HT-29 (cell line): Measurements from ENCODE around the gene ROCK2. TPM values are rescaled to one million over a fixed set of nuclear protein-coding genes. Genes with fewer than 3 reads are reported as not detected.
A peak's percentile ranks its signal among the peaks of the same experiment; 100 is the strongest.

ENCODE experiments used
- DNase-seq: peaks from one replicate; pipeline ENCODE4 v3.0.0-alpha.2; 2015; ENCODE audit warnings: low spot score
- total RNA-seq: library from RNA; depleted of rRNA; stranded (reverse); fragments of >200 nt; shearing (Covaris generic); gene quantifications from 2 replicates; pipeline ENCODE4 v1.2.3, GENCODE V29; 2014

Gene ROCK2
- total RNA-seq, 1 experiment from 2014 or later: 39.4 TPM

- DNase-seq: peak; percentile 96
Observed at GRCh38 chr2:11154923-11155380, 189.5 kb downstream of the ROCK2 start.

DNA sequence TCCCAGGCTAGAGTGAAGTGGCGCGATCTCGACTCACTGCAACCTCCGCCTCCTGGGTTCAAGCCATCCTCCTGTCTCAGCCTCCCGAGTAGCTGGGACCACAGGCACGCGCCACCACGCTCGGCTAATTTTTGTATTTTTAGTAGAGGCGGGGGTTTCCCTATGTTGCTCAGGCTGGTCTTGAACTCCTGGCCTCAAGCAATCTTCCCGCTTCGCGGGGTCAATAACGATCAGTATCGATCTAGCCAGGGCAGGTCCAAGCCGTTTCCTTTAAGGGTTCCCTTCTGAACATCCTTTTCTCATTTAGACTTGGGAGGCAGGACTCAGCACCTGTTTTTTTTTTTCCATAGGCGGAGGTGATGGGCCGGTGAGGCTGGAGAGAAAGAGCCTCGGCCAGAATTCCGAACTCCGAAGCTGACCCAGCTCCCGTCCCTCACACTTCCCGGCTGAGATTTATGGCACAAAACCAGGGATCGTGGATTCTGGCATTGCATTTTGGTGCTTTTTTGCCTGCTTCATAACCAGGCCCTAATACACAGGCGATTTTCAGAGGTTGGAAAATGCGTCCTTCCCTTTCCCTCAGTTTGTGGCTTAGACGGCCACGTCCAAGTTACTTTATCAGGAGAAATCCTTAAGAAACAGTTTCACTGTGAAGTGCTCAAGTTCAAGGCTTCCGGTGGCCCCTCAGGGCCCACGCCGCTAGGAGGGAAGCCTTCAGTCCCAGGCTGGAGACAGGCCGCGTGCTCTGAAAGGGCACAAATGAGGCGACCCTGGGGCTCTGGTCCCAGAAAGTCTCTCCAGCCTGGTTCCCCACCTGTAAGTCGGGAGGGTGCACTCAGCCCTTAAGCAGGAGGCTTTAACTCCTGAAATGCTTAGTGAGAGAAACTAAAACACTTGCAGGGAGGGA, 190.2 kb downstream of the ROCK2 start:
- DNase-seq: no peak

DNA sequence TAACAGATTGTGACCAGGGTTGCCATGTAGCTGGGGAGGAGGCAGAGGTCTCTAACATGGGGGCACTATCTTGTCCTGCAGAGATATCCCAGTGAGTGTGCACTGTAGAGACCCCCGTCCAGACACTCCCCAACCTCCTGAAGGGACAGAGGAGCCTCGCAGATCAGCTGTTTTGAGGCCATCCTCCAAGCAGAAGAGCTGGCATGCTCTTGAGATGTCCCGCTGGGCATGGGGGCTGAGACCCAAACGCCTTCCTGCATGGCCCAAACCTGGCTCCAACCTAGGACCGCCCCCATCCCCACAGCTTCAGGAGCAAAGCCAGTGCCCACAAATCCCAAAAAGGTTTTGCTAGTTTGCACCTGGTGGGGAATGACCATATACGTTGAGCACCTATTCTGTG, 191.8 kb downstream of the ROCK2 start:
- DNase-seq: no peak

DNA sequence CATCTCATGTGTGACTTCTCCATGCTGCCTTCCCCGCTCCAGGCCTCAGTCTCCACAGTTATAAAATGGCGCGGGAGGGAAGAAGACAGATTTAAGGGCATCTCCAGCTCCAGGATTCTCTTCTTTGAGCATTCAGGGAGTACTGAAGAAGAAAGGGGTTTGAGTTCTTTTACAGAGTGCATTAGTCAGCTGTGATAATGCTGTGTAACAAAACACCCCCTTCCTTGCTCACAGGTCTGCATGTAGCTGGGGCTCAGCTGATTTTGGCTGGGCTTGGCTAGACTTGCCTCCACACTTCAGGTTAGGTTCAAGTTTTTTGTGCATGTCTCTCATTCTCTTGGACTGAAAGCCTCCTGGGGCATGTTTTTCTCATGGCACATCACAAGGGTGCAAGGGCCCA, 197.2 kb downstream of the ROCK2 start:
- no peak for DNase-seq

GRCh38 chr2:11146076-11146475, 198.4 kb downstream of the ROCK2 start:
- no peak for DNase-seq

GRCh38 chr2:11145350-11145749, 199.1 kb downstream of the ROCK2 start:
- DNase-seq: no peak

DNA sequence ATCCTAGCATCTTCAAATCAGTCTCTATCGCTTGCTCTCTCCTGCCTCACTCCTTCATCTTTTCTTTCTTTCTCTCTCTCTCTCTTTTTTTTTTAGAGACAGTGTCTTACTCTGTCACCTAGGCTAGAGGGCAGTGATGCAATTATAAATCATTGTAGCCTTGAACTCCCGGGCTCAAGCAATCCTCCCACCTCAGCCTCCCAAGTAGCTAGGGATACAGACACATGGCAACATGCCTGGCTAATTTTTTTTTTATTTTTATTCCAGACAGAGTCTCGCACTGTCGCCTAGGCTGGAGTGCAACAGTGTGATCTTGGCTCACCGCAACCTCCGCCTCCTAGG, 199.7 kb downstream of the ROCK2 start:
- no peak for DNase-seq

GRCh38 chr2:11144077-11144737, 200.2 kb downstream of the ROCK2 start:
- no peak for DNase-seq

GRCh38 chr2:11142987-11143386, 201.4 kb downstream of the ROCK2 start:
- no peak for DNase-seq

DNA sequence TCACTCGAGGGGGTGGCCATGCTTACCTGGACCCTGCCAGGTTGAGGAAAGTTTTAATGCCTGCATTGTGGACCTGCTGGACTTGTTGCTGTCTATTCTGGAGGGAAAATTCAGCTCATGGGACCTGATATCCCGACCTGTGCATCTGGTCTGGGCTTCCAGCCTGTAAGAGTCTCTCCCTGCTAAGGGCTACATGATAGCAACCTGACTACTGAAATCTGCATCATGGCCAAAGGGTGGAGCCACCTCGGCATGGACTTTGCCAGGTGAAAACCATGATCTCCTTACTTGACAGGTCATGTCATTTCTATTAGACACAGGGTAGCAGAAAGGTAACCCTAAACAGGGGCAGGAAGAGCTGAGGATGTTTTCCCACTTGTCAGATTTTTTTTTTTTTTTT, 202.1 kb downstream of the ROCK2 start:
- no peak for DNase-seq

- no peak for DNase-seq
Observed at GRCh38 chr2:11141319-11141718, 203.1 kb downstream of the ROCK2 start.

DNA sequence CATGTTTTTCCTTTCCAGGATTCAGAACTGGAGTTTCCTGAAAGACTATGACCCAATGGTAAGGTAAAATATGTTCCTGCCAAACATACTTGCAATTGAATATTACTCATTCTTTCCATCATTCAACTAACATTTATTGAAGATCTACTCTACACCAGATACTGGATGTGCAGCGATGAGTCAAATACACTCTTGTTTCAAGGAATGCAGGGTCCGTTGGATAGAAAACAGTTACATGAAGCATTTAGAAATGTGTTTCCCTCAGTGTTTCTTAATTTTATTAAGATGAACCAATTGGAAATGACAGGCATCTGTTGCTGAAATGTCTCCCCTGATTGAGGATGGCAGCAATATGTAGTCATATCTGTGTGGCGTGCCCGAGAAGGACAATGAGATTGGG, 203.9 kb downstream of the ROCK2 start:
- no peak for DNase-seq

DNA sequence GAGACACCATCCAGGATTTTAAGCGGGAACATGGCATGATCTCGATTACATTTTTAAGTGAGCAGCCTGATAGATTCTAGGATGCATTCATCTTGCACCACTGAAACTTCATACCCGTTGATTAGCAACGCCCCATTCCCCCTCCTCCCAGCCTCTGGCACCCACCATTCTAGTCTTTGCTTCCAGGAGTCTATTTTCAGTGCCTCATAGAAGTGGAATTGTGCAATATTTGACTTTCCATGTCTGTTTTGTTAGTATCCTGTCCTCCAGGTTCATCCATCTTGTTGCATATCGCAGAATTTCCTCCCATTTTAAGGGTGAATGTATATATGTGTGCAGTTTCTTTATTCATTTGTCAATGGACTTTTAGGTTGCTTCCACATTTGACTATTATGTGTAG, 210.1 kb downstream of the ROCK2 start:
- DNase-seq: no peak

DNA sequence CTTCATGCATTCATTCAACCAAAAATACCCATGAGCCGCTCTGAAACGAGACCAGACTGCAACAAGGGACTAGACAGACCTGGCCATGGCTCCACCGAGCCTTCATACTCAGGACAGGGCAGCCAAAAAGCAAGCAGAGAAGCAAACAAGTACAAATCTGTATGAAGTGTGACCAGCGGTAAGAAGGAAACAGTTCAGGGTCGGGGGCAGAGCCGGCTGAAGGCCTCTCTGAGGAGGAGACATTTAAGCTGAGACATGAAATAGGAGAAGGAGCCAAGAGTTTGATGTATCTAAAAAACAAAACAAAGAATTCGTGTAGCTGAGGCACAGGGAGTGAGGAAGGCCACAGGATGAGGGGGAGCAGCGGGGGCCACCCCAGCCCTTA, 210.5 kb downstream of the ROCK2 start:
- no peak for DNase-seq

DNA sequence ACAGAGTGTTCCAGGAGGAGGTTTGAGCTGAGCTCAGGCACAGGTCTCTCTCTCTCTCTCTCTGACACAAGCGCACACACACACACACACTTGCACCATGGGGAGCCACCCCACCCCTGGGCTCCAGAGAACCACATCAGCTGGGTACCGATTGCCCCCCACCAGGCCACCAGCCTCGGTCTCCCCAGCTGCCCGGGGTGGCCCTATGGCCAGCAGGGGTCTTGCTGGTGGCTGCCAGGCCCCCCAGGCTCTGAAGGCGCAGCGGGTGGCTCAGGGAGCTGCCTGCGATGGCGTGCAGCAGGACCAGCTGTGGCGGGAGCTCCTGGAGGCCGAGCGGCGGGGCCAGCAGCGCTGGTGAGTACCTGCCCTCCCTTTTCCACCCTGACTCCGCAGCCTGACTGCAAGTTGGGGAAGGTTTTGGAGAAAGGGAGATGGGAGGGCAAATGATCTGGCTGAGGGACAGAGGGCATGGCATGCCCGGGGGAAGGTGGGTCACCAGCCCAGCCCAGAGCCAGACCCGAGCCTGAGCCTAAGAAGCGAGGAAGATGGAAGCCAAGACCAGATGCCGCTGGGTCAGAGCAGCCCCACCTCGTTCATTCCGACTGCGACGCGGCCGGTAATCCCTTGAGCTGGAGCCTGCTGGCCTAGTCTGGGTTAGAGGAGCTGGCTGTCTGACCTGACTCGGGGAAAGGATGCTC, 211.0 kb downstream of the ROCK2 start:
- DNase-seq: no peak

- no peak for DNase-seq
Observed at GRCh38 chr2:11132036-11132671, 212.3 kb downstream of the ROCK2 start.

DNA sequence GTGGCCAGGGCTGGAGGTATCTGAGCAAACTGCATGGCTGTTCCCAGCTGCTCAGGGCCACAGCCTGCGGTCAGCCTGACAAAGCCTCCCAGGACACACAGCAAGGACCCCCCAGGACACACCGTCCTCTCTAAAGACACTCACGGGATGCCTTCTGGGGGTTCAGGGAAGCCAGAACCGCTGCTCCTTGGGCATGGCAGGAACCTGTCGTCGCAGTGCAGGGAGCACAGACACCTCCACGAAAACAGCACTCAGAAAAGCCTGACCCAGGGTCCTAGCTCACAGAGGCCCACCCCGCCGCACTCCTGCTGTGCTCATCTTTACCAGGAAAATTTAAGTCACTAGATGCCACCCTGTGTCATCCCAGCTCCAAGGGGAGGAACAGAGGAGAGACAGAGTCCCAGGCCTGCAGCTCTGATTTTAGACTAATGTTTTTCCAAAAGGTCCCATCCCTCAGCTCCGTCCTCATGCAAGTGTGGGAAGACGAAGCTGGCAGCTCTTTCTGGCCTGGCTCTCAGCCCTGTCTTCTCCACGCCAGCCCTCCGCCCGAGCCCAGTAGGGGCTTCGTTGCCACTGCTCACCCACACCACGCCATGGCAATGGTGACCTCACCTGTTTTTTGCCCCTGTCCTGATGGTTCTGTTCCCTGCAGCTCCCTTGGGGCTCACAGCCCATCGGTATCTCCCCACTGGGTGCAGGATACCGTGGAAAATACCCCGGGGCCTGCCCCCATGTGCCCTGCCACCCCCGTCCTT, 213.1 kb downstream of the ROCK2 start:
- no peak for DNase-seq
